Measurements from ENCODE around the gene TNFRSF25.
"Not testable (repeated sequence)": the region's sequence is repeated elsewhere in the genome, so short reads cannot be mapped to it uniquely, and the experiment has no call there.

GRCh38 chr1:6431645-6432579 is 34.1 kb downstream of the TNFRSF25 start:
- TF ChIP-seq, protein P1, sequence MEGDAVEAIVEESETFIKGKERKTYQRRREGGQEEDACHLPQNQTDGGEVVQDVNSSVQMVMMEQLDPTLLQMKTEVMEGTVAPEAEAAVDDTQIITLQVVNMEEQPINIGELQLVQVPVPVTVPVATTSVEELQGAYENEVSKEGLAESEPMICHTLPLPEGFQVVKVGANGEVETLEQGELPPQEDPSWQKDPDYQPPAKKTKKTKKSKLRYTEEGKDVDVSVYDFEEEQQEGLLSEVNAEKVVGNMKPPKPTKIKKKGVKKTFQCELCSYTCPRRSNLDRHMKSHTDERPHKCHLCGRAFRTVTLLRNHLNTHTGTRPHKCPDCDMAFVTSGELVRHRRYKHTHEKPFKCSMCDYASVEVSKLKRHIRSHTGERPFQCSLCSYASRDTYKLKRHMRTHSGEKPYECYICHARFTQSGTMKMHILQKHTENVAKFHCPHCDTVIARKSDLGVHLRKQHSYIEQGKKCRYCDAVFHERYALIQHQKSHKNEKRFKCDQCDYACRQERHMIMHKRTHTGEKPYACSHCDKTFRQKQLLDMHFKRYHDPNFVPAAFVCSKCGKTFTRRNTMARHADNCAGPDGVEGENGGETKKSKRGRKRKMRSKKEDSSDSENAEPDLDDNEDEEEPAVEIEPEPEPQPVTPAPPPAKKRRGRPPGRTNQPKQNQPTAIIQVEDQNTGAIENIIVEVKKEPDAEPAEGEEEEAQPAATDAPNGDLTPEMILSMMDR (conservative IDR thresholded peaks at IDR 0.05): not testable (repeated sequence)
- not testable (repeated sequence) for TF ChIP-seq ZFX (IDR thresholded peaks at IDR 0.05)

Data from C4-2B (cell line).